ENCODE data around the gene FHAD1. TPM values are rescaled to one million over a fixed set of nuclear protein-coding genes. Genes with fewer than 3 reads are reported as not detected.
A peak's percentile ranks its signal among the peaks of the same experiment; 100 is the strongest.

The FHAD1 gene
- total and polyA plus RNA-seq, 2 of the 13 experiments (the other 11 are each of a cell fraction or from before 2014, with no cell fraction given) = not detected

GRCh38 chr1:15260418-15261154 is 13.6 kb downstream of the FHAD1 start (continued):
- TF ChIP-seq, protein P1, sequence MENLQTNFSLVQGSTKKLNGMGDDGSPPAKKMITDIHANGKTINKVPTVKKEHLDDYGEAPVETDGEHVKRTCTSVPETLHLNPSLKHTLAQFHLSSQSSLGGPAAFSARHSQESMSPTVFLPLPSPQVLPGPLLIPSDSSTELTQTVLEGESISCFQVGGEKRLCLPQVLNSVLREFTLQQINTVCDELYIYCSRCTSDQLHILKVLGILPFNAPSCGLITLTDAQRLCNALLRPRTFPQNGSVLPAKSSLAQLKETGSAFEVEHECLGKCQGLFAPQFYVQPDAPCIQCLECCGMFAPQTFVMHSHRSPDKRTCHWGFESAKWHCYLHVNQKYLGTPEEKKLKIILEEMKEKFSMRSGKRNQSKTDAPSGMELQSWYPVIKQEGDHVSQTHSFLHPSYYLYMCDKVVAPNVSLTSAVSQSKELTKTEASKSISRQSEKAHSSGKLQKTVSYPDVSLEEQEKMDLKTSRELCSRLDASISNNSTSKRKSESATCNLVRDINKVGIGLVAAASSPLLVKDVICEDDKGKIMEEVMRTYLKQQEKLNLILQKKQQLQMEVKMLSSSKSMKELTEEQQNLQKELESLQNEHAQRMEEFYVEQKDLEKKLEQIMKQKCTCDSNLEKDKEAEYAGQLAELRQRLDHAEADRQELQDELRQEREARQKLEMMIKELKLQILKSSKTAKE (CRISPR knock-in tag; IDR thresholded peaks at IDR 0.05; ENCODE audit: borderline replicate concordance) = no peak
- TF ChIP-seq, protein P2, sequence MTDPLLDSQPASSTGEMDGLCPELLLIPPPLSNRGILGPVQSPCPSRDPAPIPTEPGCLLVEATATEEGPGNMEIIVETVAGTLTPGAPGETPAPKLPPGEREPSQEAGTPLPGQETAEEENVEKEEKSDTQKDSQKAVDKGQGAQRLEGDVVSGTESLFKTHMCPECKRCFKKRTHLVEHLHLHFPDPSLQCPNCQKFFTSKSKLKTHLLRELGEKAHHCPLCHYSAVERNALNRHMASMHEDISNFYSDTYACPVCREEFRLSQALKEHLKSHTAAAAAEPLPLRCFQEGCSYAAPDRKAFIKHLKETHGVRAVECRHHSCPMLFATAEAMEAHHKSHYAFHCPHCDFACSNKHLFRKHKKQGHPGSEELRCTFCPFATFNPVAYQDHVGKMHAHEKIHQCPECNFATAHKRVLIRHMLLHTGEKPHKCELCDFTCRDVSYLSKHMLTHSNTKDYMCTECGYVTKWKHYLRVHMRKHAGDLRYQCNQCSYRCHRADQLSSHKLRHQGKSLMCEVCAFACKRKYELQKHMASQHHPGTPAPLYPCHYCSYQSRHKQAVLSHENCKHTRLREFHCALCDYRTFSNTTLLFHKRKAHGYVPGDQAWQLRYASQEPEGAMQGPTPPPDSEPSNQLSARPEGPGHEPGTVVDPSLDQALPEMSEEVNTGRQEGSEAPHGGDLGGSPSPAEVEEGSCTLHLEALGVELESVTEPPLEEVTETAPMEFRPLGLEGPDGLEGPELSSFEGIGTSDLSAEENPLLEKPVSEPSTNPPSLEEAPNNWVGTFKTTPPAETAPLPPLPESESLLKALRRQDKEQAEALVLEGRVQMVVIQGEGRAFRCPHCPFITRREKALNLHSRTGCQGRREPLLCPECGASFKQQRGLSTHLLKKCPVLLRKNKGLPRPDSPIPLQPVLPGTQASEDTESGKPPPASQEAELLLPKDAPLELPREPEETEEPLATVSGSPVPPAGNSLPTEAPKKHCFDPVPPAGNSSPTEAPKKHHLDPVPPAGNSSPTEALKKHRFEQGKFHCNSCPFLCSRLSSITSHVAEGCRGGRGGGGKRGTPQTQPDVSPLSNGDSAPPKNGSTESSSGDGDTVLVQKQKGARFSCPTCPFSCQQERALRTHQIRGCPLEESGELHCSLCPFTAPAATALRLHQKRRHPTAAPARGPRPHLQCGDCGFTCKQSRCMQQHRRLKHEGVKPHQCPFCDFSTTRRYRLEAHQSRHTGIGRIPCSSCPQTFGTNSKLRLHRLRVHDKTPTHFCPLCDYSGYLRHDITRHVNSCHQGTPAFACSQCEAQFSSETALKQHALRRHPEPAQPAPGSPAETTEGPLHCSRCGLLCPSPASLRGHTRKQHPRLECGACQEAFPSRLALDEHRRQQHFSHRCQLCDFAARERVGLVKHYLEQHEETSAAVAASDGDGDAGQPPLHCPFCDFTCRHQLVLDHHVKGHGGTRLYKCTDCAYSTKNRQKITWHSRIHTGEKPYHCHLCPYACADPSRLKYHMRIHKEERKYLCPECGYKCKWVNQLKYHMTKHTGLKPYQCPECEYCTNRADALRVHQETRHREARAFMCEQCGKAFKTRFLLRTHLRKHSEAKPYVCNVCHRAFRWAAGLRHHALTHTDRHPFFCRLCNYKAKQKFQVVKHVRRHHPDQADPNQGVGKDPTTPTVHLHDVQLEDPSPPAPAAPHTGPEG (CRISPR knock-in tag; IDR thresholded peaks at IDR 0.05) = no peak
- TF ChIP-seq NKX3-1 (CRISPR knock-in tag; IDR thresholded peaks at IDR 0.05) (no peak), ZSCAN21 (CRISPR knock-in tag; IDR thresholded peaks at IDR 0.05; ENCODE audit: borderline replicate concordance) (no peak), SOX13 (IDR thresholded peaks at IDR 0.05) (no peak; the same call in 1 of the 2 replicates), SOX13 (CRISPR knock-in tag; conservative IDR thresholded peaks at IDR 0.05 in 1 of 2, IDR thresholded peaks at IDR 0.05 in 1 of 2) (peak in 1 of 2 experiments; percentile 77; a peak in 2 of 4 replicates), HDAC2 (CRISPR knock-in tag; IDR thresholded peaks at IDR 0.05) (no peak), U2AF2 (IDR thresholded peaks at IDR 0.05; ENCODE audit: low read depth, low read length) (no peak), ZFP36L2 (CRISPR knock-in tag; IDR thresholded peaks at IDR 0.05) (no peak)
- TF ChIP-seq, protein P3, sequence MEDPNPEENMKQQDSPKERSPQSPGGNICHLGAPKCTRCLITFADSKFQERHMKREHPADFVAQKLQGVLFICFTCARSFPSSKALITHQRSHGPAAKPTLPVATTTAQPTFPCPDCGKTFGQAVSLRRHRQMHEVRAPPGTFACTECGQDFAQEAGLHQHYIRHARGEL (CRISPR knock-in tag; IDR thresholded peaks at IDR 0.05) = no peak
- TF ChIP-seq, protein P4, sequence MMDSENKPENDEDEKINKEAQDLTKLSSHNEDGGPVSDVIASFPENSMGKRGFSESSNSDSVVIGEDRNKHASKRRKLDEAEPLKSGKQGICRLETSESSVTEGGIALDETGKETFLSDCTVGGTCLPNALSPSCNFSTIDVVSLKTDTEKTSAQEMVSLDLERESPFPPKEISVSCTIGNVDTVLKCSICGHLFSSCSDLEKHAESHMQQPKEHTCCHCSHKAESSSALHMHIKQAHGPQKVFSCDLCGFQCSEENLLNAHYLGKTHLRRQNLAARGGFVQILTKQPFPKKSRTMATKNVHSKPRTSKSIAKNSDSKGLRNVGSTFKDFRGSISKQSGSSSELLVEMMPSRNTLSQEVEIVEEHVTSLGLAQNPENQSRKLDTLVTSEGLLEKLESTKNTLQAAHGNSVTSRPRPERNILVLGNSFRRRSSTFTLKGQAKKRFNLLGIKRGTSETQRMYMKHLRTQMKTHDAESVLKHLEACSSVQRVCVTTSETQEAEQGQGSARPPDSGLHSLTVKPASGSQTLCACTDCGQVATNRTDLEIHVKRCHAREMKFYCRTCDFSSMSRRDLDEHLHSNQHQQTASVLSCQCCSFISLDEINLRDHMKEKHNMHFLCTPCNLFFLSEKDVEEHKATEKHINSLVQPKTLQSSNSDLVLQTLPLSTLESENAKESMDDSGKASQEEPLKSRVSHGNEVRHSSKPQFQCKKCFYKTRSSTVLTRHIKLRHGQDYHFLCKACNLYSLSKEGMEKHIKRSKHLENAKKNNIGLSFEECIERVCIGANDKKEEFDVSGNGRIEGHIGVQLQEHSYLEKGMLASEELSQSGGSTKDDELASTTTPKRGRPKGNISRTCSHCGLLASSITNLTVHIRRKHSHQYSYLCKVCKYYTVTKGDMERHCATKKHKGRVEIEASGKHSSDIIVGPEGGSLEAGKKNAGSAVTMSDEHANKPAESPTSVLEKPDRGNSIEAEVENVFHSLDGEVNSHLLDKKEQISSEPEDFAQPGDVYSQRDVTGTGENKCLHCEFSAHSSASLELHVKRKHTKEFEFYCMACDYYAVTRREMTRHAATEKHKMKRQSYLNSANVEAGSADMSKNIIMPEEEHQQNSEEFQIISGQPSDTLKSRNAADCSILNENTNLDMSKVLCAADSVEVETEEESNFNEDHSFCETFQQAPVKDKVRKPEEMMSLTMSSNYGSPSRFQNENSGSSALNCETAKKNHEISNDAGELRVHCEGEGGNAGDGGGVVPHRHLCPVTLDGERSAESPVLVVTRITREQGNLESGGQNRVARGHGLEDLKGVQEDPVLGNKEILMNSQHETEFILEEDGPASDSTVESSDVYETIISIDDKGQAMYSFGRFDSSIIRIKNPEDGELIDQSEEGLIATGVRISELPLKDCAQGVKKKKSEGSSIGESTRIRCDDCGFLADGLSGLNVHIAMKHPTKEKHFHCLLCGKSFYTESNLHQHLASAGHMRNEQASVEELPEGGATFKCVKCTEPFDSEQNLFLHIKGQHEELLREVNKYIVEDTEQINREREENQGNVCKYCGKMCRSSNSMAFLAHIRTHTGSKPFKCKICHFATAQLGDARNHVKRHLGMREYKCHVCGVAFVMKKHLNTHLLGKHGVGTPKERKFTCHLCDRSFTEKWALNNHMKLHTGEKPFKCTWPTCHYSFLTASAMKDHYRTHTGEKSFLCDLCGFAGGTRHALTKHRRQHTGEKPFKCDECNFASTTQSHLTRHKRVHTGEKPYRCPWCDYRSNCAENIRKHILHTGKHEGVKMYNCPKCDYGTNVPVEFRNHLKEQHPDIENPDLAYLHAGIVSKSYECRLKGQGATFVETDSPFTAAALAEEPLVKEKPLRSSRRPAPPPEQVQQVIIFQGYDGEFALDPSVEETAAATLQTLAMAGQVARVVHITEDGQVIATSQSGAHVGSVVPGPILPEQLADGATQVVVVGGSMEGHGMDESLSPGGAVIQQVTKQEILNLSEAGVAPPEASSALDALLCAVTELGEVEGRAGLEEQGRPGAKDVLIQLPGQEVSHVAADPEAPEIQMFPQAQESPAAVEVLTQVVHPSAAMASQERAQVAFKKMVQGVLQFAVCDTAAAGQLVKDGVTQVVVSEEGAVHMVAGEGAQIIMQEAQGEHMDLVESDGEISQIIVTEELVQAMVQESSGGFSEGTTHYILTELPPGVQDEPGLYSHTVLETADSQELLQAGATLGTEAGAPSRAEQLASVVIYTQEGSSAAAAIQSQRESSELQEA (CRISPR knock-in tag; IDR thresholded peaks at IDR 0.05; ENCODE audit: not compliant biosample characterization) = no peak

All from HepG2 (cell line).